GM10266 (cell line): ENCODE measurements around the gene SPACDR.
A peak's percentile ranks its signal among the peaks of the same experiment; 100 is the strongest.

Source experiments
- DNase-seq: peaks from one replicate; pipeline ENCODE4 v3.0.0; 2012; ENCODE audit errors: extremely low spot score
- TF ChIP-seq, protein P1 (sequence below): IDR thresholded peaks from 2 replicates; pipeline ENCODE4 v1.5.1; 2012; ENCODE audit warnings: mild to moderate bottlenecking, low read depth; ENCODE audit not compliant: control insufficient read depth, insufficient read depth; ENCODE audit errors: missing control alignments

SPACDR gene

DNA sequence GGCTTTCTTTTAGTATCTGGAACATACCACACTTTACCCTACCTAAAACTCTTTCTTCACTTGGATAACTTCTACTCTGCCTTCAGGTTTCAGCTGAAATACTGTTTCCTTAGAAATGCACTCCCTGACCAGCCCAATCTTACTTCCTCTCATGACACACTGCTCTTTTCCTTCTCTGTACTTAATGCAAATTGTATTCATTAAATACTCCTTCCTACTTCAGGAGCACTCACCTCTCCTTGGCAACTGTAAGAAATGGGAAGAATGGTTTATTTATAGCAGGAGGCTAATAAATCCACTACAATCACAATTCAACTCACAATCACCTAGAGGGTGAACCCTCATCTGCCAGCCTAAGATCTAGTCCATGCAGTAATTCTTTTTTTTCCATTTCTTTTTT lies 50.7 kb downstream of the SPACDR start:
- DNase-seq: no peak
- TF ChIP-seq, protein P1, sequence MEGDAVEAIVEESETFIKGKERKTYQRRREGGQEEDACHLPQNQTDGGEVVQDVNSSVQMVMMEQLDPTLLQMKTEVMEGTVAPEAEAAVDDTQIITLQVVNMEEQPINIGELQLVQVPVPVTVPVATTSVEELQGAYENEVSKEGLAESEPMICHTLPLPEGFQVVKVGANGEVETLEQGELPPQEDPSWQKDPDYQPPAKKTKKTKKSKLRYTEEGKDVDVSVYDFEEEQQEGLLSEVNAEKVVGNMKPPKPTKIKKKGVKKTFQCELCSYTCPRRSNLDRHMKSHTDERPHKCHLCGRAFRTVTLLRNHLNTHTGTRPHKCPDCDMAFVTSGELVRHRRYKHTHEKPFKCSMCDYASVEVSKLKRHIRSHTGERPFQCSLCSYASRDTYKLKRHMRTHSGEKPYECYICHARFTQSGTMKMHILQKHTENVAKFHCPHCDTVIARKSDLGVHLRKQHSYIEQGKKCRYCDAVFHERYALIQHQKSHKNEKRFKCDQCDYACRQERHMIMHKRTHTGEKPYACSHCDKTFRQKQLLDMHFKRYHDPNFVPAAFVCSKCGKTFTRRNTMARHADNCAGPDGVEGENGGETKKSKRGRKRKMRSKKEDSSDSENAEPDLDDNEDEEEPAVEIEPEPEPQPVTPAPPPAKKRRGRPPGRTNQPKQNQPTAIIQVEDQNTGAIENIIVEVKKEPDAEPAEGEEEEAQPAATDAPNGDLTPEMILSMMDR: no peak

DNA sequence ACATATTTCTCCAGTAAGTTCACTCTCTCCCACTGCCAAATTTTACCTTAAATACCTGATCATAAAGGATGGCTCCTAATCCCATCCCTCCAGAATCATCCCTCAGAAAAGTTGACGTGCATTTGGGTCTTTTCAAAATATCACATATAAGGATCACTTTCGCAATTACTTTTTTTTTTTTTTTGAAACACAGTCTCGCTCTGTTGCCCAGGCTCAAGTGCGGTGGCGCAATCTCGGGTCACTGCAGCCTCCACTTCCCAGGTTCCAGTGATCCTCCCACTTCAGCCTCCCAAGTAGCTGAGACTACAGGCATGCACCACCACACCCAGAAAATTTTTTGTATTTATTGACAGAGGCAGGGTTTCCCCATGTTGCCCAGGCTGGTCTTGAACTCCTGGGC lies 53.0 kb downstream of the SPACDR start:
- no peak for DNase-seq
- TF ChIP-seq, protein P1: no peak

DNA sequence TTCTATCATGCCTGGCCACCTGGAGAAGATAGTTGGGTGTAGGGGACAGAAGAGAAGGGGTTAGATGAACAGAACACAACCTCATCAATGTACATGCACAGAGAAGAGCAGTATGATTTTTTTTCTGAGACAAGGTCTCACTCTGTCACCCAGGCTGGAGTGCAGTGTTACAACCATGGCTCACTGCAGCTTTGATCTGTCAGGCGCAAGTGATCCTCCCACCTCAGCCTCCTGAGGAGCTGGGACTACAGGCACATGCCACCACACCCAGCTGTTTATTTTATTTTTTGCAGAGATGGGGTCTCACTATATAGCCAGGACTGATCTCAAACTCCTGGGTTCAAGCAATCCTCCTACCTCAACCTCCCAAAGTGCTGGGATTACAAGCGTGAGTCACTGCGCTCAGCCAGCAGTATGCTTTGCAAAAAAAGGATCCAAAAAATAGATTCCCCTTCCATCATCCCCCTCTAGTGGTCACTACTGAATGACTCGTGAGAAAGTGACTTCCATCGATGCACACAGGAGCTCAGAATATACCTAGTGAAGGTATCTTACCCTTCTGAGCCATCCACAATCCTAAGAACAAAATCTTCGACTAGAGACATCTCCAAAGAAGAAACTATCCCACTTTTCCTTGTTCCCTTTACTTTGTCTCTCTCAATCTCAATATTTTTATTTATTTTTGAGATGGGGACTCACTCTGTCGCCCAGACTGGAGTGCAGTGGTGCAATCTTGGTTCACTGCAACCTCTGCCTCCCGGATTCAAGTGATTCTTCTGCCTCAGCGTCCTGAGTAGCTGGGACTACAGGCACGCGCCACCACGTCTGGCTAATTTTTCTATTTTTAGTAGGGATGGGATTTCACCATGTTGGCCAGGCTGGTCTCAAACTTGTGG lies 56.5 kb downstream of the SPACDR start:
- peak; percentile 59 for DNase-seq
- TF ChIP-seq, protein P1: peak; percentile 71

DNA sequence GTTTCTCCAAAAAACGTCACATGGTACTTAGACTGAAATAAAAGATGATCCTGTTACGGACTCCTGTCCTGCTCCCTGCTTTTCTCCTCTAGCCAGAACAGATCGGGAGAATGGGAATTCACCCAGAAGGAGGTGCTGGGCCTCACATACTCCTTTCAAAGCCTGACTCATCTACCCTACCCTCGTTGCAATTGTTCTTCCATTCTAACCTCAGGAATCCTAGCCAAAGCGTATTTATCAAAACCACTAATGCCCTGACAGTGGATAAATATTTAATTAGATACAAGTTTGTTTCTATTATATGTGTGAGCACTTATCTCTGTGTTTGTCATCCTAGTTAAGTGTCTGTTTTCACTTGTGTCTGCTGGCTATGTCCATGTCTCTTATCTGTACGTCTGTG lies 57.3 kb downstream of the SPACDR start:
- DNase-seq: no peak
- TF ChIP-seq, protein P1: no peak
